Adipocyte (in vitro differentiated cells): Measurements from ENCODE around the gene KRT71.

ENCODE experiments used
- DNase-seq: peaks from one replicate; pipeline ENCODE4 v3.0.0-alpha.2; 2015; ENCODE audit warnings: low read depth
- H3K27me3 ChIP-seq: replicated peaks from 2 replicates; pipeline ENCODE4 v1.7.0; 2013; ENCODE audit warnings: mild to moderate bottlenecking, low read length, moderate library complexity; ENCODE audit not compliant: control insufficient read depth, insufficient read depth
- H3K36me3 ChIP-seq: 2 replicates; pipeline ENCODE4 v1.7.0; 2013; ENCODE audit warnings: low read length, mild to moderate bottlenecking, moderate library complexity; ENCODE audit not compliant: control insufficient read depth, insufficient read depth, severe bottlenecking
- H3K4me1 ChIP-seq: 2 replicates; pipeline ENCODE4 v1.7.0; 2013; ENCODE audit warnings: mild to moderate bottlenecking, low read length, moderate library complexity; ENCODE audit not compliant: control insufficient read depth, insufficient read depth
- H3K4me3 ChIP-seq: 2 replicates; pipeline ENCODE4 v1.7.0; 2013; ENCODE audit warnings: mild to moderate bottlenecking, low read length, moderate library complexity
- H3K9ac ChIP-seq: 2 replicates; pipeline ENCODE4 v1.7.0; 2013; ENCODE audit warnings: mild to moderate bottlenecking, low read length, moderate library complexity
- H3K9me3 ChIP-seq: 2 replicates; pipeline ENCODE4 v1.7.0; 2013; ENCODE audit warnings: mild to moderate bottlenecking, low read length, moderate library complexity; ENCODE audit not compliant: control insufficient read depth

The KRT71 gene

DNA sequence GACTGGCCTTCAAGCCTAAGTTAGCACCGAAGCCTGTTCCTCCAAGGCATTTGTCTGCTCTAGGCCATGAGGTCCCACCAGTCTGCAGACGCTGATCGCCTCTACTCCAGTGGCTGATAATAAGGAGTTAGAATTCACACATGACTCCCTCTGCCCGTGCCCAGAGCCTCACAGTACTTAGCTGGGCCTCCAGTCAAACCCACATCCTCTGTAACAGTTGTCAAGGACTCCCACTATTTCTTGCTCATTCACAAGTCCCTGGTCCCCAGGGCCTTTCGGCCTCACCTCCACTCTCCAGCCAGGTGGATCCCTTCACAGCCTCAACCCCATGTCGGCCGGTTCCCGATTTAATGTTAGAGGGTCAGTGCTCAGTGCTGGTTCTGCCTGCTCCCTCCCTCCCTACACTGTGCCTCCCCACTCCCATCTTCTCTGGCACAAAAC is 26.4 kb downstream of the KRT71 start:
- H3K36me3 ChIP-seq = no peaks in the 10 kb centered on the region
- H3K4me3 ChIP-seq = no peak overlapping the region
- DNase-seq = no peak
- no peak overlapping the region for H3K9ac ChIP-seq
- no peaks in the 10 kb centered on the region for H3K9me3 ChIP-seq
- peaks cover 57% of the 10 kb centered on the region for H3K27me3 ChIP-seq
- H3K4me1 ChIP-seq = peaks cover 19% of the 10 kb centered on the region

DNA sequence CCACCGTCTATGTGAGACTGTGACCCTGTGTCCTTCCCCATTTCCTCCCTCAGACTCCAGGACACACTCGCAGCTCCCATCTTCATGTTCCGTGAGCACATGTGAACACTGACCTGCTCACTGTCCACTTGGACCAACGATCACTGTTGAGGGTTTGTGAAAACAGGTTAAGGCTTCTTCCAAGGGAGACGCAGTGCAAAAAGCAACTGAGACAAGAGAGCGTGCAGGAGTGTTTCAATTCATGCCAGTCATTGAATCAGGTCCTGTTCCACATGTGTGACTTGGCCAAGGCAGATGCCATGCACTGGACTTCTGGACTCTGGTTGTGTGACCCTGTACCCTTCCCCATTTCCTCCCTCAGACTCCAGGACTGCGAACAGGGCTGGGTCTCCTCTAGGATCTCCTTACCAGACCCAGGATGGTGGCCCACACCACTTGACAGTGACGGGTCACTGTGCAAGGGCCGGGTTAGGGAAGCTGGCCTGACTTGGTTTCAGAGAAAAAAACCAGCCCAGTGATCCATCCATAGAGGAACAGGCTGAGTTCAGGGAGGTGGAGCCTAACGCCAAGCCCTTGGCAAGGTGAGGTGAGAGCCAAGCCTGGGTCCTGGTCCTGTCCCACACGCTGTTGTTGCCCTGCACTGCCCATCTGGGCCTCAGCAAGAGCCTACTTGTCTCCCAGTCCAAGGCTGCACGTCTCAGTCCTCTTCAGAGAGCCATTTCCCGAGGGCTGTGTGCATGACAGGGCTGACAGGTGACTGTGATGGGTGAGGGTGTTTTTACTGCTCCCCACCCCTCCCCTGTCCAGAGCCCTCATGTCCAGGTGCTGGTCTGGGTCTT is 27.1 kb downstream of the KRT71 start:
- H3K9me3 ChIP-seq = no peaks in the 10 kb centered on the region

DNA sequence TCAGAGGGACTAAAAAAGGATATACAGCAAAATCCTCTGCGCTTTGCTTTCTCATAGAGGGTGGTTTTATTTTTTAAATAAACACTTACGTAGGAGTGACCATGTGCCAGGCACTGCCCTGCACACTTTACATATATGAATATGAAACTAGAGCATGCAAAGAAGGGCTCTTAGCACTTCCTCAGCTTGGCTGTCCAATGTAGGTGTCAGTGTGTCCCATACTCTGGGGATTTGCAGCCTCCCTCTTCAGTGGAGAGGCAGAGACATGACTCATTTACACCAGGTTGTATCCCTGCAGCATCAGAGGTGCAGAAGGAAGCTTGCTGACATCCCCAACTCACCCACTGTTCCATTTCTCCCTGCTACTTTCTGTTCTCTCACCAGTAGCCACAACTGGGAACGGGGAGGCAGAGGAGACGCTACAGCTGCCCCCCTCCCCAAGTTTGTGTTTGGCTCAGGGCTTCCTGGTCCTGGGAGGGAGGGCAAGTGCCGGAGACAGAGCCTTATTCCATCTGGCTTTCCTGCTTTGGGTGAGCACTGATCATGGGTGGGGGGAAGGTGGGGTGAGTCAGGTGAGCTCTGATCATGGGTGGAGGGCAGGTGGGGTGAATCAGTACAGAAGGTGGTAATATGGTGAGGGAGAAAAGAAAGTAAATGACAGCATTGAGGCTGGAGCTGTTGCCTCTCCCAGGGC is 27.9 kb downstream of the KRT71 start:
- Histone ChIP-seq H3K9me3 (no peaks in the 10 kb centered on the region), H3K27me3 (peaks cover 53% of the 10 kb centered on the region), H3K9ac (no peak overlapping the region), H3K4me3 (no peak overlapping the region), H3K36me3 (no peaks in the 10 kb centered on the region), H3K4me1 (peaks cover 25% of the 10 kb centered on the region)
- no peak for DNase-seq

More for the DNA sequence above, 27.1 kb downstream of the KRT71 start:
- H3K27me3 ChIP-seq = peaks cover 53% of the 10 kb centered on the region
- no peak overlapping the region for H3K9ac ChIP-seq
- H3K4me3 ChIP-seq = no peak overlapping the region
- peaks cover 25% of the 10 kb centered on the region for H3K4me1 ChIP-seq
- no peaks in the 10 kb centered on the region for H3K36me3 ChIP-seq
- DNase-seq = no peak

DNA sequence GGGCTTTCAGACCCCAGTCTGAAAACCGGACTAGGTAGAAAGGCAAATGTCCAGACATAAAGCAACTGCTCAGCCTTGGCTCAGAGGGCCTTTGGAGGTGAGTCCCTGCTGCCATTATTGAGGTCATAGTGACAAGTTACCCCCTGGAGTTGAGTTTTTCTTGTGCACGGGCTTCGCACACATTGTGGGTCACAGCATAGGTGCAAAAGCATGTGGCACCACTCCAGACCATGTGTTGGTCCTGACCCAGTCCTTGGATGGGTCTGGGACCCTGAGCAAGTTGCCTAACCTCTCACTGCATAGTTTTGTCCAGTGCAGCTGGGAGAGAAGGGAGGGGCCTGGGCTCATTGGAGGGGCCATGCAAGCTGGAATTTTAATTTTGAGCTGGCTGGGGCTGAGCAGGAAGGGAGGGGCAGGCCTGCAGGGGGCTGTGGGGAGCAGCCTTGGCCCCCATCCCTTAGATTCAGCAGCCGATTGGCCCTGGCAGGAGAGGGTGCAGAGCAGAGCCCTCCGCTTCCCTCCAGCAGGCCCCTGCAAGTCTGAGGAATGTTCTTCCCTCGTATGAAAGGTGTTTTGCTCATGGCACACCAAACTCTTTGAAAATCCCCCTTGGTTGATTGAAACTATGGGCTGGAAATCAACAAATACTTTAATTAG is 28.6 kb downstream of the KRT71 start:
- Histone ChIP-seq H3K27me3 (peaks cover 52% of the 10 kb centered on the region), H3K9me3 (no peaks in the 10 kb centered on the region), H3K4me1 (peaks cover 25% of the 10 kb centered on the region), H3K4me3 (no peak overlapping the region), H3K9ac (no peak overlapping the region), H3K36me3 (no peaks in the 10 kb centered on the region)
- DNase-seq = no peak

DNA sequence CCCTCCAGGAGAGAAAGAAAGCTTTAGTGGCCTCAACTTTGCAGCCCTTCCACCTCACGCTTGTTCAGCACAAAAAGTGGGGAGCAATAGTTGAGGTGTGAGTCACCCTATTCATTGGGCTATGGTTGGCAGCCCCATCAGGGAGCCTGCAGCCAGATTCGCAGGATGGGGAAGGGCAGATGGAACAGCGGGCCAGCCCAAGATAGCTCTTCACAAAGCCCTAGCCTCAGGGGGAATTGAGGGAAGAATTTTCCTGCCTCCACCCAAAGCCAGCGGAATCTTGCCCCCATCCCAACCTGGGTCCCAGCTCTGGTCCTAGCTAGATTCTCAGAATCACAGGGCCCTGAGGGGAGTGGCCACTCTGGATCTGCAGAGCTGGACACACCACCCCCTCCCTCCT is 29.1 kb downstream of the KRT71 start:
- no peak overlapping the region for H3K4me3 ChIP-seq
- no peaks in the 10 kb centered on the region for H3K36me3 ChIP-seq
- no peaks in the 10 kb centered on the region for H3K9me3 ChIP-seq
- H3K9ac ChIP-seq = no peak overlapping the region
- no peak for DNase-seq
- H3K27me3 ChIP-seq = peaks cover 50% of the 10 kb centered on the region
- peaks cover 25% of the 10 kb centered on the region for H3K4me1 ChIP-seq

DNA sequence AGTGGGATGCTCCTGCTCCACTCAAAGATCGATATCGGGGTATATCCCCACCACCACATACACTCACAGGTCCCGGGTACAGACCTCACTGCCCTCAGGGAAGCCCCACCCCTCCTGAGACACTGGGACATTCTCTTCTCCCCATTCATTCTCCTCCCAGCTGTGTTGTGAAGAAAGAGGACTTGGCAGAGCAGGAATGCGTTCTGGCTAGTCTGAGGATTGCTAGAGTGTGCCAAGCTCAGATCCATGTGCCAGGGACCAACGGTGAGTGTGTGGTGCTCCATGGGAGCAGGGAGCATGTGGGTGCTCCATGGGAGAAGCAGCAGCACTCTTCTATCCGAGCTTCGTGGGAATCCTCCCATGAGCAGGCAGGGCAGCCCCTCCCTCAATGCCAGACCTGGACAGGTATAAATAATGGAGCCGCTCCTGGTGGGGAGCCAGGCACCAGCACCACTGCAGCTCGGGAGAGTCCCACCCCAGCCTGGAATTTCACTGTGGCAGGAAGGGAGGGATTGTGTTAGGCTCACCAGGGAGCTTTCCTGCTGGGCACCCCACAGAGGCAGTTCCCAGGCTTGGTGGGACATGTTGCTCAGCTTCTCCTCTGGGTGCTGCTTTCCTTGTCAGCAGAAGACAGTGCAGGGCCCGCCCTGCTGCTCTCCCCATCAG is 30.5 kb downstream of the KRT71 start:
- no peak overlapping the region for H3K4me3 ChIP-seq
- DNase-seq = peak; percentile 12

DNA sequence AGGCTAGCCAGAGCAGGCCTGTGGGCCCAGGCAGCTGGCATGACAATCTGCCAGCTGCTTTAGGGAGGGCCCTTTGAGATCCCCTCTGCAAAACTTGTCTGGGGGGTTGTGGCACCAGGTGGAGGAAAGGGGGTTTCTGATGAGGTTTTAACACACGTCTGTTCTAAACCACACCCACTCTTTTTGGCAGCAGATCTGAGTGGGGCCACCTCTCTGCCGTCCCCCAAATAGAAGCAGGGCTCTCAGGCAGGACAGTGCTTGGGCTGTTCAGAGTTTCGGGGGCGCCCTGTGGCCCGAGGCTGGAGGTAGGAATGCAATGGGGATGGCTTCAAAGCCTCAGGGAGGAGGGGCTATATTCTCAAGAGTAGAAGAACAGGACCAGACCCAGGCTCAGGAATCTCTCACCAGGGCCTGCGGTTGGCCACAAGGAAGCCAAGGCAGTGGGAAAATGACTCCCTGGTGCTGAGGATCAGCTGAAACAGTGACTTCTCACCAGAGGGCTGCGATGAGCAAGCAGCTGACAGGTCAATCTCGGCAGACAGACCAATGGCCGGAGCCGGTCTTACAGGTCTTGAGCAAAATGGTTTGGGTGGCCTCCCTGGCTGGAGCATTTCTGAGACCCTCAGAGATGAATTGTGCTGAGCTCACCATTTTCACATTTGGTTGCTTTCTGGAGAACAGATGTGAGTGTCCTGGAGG is 31.2 kb downstream of the KRT71 start:
- H3K4me1 ChIP-seq = peaks cover 28% of the 10 kb centered on the region
- DNase-seq = no peak
- peaks cover 46% of the 10 kb centered on the region for H3K27me3 ChIP-seq
- H3K9me3 ChIP-seq = no peaks in the 10 kb centered on the region
- no peaks in the 10 kb centered on the region for H3K36me3 ChIP-seq
- H3K4me3 ChIP-seq = no peak overlapping the region
- no peak overlapping the region for H3K9ac ChIP-seq

More for the DNA sequence above, 30.5 kb downstream of the KRT71 start:
- no peaks in the 10 kb centered on the region for H3K9me3 ChIP-seq
- H3K36me3 ChIP-seq = no peaks in the 10 kb centered on the region
- peaks cover 49% of the 10 kb centered on the region for H3K27me3 ChIP-seq
- no peak overlapping the region for H3K9ac ChIP-seq
- H3K4me1 ChIP-seq = peaks cover 25% of the 10 kb centered on the region

DNA sequence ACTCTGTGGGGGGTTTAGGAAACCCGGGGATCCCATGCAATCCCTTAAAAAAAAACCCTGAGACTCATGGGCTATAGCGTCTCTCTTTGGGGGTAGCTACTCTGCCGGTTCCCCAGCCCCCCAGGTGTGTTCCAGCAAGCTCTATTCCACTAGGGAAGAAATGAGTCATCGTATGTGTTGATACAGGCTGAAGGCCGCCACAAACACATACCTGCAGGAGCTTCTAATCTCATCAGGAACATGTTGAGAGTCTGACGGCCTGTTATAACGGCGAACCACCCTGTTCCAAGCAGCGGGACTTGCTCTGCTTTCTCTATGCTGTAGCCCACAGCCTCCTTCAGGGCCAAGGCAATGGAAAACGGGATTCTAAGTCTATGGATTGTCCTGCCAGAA is 31.8 kb downstream of the KRT71 start:
- Histone ChIP-seq H3K4me3 (no peak overlapping the region), H3K4me1 (peaks cover 34% of the 10 kb centered on the region), H3K9me3 (no peaks in the 10 kb centered on the region), H3K27me3 (peaks cover 44% of the 10 kb centered on the region), H3K36me3 (no peaks in the 10 kb centered on the region), H3K9ac (no peak overlapping the region)
- DNase-seq = no peak

DNA sequence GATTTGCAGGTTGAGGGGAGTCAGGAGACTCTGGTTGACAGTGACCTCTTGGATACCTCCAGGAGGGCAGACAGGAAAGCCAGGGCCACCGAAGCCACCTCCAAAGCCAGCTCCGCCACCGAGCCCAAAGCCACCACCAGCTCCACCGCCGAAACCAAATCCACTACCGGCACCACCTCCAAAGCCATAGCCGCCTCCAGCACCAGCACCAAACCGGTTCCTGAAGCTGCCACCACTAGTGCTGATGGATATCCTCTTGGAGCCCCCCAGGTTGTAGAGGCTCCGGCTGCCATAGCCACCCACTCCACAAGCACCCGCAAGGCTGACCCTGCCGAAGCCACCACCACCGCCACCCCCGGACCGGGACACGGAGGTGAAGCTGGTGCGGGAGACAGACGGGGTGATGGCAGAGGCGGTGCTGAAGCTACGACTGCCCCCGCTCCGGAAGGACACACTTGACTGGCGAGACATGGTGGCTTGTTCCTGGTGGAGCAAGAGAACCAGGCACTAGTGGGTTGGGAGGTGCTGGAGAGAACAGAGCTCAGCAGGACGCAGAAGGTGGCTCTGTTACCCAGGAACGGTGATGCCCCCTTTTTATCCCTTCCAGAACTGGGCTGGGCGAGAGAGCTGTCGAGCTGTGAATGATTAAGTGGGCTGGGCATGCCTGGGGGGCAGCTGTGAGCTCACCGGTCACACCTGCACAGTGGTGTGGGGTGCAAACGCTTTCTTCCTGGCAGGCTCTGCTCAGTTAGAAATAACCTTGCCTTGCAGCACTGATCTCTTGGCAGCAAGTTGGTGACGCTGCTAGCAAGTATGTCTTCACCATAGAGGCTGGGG is 32.9 kb downstream of the KRT71 start, which contains the start of gene KRT5:
KRT5 (minus strand) TSS at position 569 of the 837 bp plus-strand sequence; CDS start at position 471, 98 bp downstream.
- H3K4me1 ChIP-seq = peaks cover 45% of the 10 kb centered on the region
- H3K9me3 ChIP-seq = no peaks in the 10 kb centered on the region
- H3K36me3 ChIP-seq = no peaks in the 10 kb centered on the region
- no peak for DNase-seq
- H3K27me3 ChIP-seq = peaks cover 37% of the 10 kb centered on the region
- no peak within 1 kb of the TSS for H3K9ac ChIP-seq
- no peak within 1 kb of the TSS for H3K4me3 ChIP-seq

DNA sequence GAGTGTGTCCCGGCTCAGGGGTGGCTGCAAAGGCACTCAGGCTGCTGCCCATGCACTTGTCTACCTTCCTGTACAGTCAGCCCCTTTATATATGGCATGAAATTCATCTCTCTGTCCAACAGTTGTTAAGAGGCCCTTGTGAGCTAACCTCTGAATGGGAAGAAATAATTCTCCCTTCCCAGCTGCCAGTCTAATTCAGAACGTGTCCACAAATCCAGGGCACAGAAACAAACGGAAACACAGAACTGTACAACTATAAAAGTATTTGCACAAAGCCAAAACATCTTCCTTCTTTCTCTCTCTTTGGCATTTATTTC is 33.6 kb downstream of the KRT71 start:
- Histone ChIP-seq H3K27me3 (peaks cover 35% of the 10 kb centered on the region), H3K4me1 (peaks cover 47% of the 10 kb centered on the region), H3K4me3 (no peak overlapping the region), H3K9me3 (no peaks in the 10 kb centered on the region), H3K36me3 (no peaks in the 10 kb centered on the region), H3K9ac (no peak overlapping the region)
- no peak for DNase-seq
